ENCODE data around the gene PALLD. TPM values are rescaled to one million over a fixed set of nuclear protein-coding genes. Genes with fewer than 3 reads are reported as not detected.

Gene PALLD
- total RNA-seq, 5 donors from 2014 or later (not counting 1 experiment from before 2014, with no cell fraction given): 0.56 to 1.9 (median 0.93) TPM

DNA sequence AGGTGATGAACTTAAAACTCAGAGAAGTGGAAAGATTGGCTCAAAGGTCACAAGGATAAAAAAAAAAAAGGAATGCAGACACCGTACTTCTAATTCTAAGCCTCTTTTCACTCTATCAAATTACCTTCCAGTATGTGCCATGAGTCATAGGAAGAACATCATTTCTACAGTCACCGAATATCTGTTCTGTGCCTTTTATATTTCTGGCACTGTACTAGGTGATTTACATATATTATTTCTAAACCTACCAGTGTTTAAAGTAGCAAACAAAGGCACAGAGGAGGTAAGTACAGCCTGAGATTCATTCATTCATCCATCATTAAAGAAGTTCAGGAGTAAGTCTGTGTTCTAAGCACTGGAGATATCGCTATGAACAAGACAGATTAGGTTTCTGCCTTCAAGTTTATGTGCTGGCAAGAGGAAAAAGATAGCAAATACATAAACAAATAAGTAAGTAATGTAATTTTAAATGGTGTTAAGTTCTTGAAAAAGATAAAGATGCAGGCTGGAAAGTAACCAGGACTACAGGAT is 65.3 kb downstream of the PALLD start:
- Histone ChIP-seq H3K36me3 (ENCODE audit: control insufficient read depth in 2 of 2, extremely low read depth in 1 of 2, insufficient read depth in 1 of 2, low read length in 1 of 2) (no peaks in the 10 kb centered on the region), H3K27me3 (replicated peaks in 1 of 2; ENCODE audit: control insufficient read depth in 2 of 2, extremely low read depth in 1 of 2, insufficient read depth in 2 of 2, low read length in 1 of 2) (peaks cover 0 to 8% of the 10 kb centered on the region in 2 experiments), H3K4me3 (ENCODE audit: control insufficient read depth in 1 of 2, extremely low read depth in 1 of 2, low read length in 1 of 2) (no peak overlapping the region), H3K9me3 (no peaks in the 10 kb centered on the region), H3K27ac (ENCODE audit: low read length) (no peak overlapping the region), H3K4me1 (ENCODE audit: control insufficient read depth in 1 of 2, extremely low read depth in 1 of 2, insufficient read depth in 2 of 2, low read length in 2 of 2) (no peaks in the 10 kb centered on the region)
- H3K36me3 Mint-ChIP-seq: no peaks in the 10 kb centered on the region
- CTCF ChIA-PET: interaction anchor here in 1 of 2 donors (0.8 kb wide), 1 partner anchor 25 kb away, joined by 3 read pairs; no protein-coding TSS in a partner anchor
- no peak overlapping the region for H3K27ac Mint-ChIP-seq
- no peak overlapping the region for H3K4me3 Mint-ChIP-seq
- no peaks in the 10 kb centered on the region for H3K4me1 Mint-ChIP-seq
- WGBS (ENCODE audit: insufficient coverage): no CpG with 5 or more reads among the region's 3 CpGs
- peaks cover 8 to 23% of the 10 kb centered on the region in 2 donors for H3K27me3 Mint-ChIP-seq
- DNase-seq (no peak), ATAC-seq (replicated peaks in 1 of 4) (no peak)
- POLR2A ChIA-PET: no interaction called here
- no peaks in the 10 kb centered on the region for H3K9me3 Mint-ChIP-seq

DNA sequence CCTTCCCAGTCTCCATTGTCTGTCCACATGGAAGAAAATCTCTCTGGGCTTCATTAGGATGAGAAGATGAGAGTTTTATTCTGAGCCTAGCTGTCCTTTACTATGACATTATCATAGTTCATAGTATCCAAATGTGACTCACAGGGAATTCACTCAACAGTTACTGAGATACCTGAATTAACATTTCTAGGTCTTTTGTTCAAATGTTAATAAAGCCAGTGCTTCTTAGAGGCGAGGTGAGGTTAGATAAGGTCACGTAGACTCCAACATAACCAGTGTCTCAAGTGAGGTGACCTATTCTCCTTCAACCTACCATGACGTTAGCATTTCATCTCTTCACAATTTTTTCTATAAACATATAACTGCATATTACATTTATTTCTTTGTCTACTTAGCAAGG is 67.2 kb downstream of the PALLD start:
- no peak overlapping the region for H3K27ac Mint-ChIP-seq
- peaks cover 0 to 8% of the 10 kb centered on the region in 2 donors for H3K27me3 Mint-ChIP-seq
- no peaks in the 10 kb centered on the region for H3K36me3 Mint-ChIP-seq
- Histone ChIP-seq H3K9me3 (no peaks in the 10 kb centered on the region), H3K4me1 (ENCODE audit: control insufficient read depth in 1 of 2, extremely low read depth in 1 of 2, insufficient read depth in 2 of 2, low read length in 2 of 2) (no peaks in the 10 kb centered on the region), H3K4me3 (ENCODE audit: control insufficient read depth in 1 of 2, extremely low read depth in 1 of 2, low read length in 1 of 2) (no peak overlapping the region), H3K36me3 (ENCODE audit: control insufficient read depth in 2 of 2, extremely low read depth in 1 of 2, insufficient read depth in 1 of 2, low read length in 1 of 2) (no peaks in the 10 kb centered on the region), H3K27ac (ENCODE audit: low read length) (no peak overlapping the region), H3K27me3 (replicated peaks in 1 of 2; ENCODE audit: control insufficient read depth in 2 of 2, extremely low read depth in 1 of 2, insufficient read depth in 2 of 2, low read length in 1 of 2) (peaks cover 0 to 3% of the 10 kb centered on the region in 2 experiments)
- no peak overlapping the region for H3K4me3 Mint-ChIP-seq
- no peaks in the 10 kb centered on the region for H3K9me3 Mint-ChIP-seq
- ATAC-seq (replicated peaks in 1 of 4) (no peak), DNase-seq (no peak)
- POLR2A ChIA-PET: no interaction called here
- no CpG with 5 or more reads among the region's 3 CpGs for WGBS (ENCODE audit: insufficient coverage)
- H3K4me1 Mint-ChIP-seq: no peaks in the 10 kb centered on the region
- CTCF ChIA-PET: no interaction called here

DNA sequence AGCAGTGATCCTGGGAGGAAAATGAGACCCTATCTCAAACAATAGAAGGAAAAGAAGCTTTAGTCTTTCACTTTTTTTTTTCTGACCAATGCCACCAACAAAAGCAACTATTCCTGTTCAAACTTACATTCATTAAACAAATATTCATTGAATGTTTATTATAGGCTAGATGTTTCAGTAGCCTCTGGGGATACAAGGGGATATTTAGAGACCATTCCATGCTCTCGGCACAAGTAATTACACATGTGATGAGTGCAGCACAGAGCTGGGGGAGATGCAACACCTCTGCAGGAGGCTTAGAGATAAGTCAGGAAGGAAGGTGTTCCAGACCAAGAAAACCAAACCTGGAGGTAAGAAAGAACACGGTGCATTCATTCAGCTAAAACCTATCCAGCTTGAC is 68.3 kb downstream of the PALLD start:
- Mint-ChIP-seq H3K36me3 (no peaks in the 10 kb centered on the region), H3K4me3 (no peak overlapping the region), H3K4me1 (no peaks in the 10 kb centered on the region), H3K9me3 (no peaks in the 10 kb centered on the region), H3K27ac (no peak overlapping the region), H3K27me3 (peaks cover 0 to 6% of the 10 kb centered on the region in 2 donors)
- Histone ChIP-seq H3K27me3 (replicated peaks in 1 of 2; ENCODE audit: control insufficient read depth in 2 of 2, extremely low read depth in 1 of 2, insufficient read depth in 2 of 2, low read length in 1 of 2) (peaks cover 0 to 3% of the 10 kb centered on the region in 2 experiments), H3K27ac (ENCODE audit: low read length) (no peak overlapping the region), H3K4me1 (ENCODE audit: control insufficient read depth in 1 of 2, extremely low read depth in 1 of 2, insufficient read depth in 2 of 2, low read length in 2 of 2) (no peaks in the 10 kb centered on the region), H3K4me3 (ENCODE audit: control insufficient read depth in 1 of 2, extremely low read depth in 1 of 2, low read length in 1 of 2) (no peak overlapping the region), H3K36me3 (ENCODE audit: control insufficient read depth in 2 of 2, extremely low read depth in 1 of 2, insufficient read depth in 1 of 2, low read length in 1 of 2) (no peaks in the 10 kb centered on the region), H3K9me3 (no peaks in the 10 kb centered on the region)
- ChIA-PET POLR2A (interaction anchor here in 1 of 2 donors (0.7 kb wide), 1 partner anchor 8 kb away, joined by 6 read pairs; no protein-coding TSS in a partner anchor), CTCF (no interaction called here)
- no peak for DNase-seq
- no peak for ATAC-seq (replicated peaks in 1 of 4)
- WGBS (ENCODE audit: insufficient coverage): 100% methylated on average over 2 of the region's 2 CpGs

DNA sequence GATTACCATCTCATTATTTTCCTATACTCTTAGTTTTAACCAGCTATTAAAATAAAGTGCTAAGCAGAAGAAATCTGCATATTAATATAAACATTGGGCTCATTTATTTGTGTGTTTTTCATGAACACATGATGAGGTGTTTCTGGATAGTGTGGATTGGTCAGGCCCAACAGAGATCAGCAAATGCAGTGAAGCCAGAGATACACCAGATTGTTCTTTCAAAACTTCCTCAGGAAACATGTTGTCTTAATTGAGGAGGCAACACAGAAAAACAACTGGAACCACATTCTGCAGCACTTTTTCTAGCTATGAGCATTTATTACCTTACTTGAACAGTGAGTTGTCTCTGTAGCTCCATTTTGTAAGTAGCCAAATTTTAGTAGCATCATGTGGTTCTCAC is 69.9 kb downstream of the PALLD start:
- Mint-ChIP-seq H3K27me3 (peaks cover 0 to 8% of the 10 kb centered on the region in 2 donors), H3K9me3 (no peaks in the 10 kb centered on the region), H3K36me3 (no peaks in the 10 kb centered on the region), H3K4me1 (no peaks in the 10 kb centered on the region), H3K27ac (no peak overlapping the region), H3K4me3 (no peak overlapping the region)
- Histone ChIP-seq H3K36me3 (ENCODE audit: control insufficient read depth in 2 of 2, extremely low read depth in 1 of 2, insufficient read depth in 1 of 2, low read length in 1 of 2) (no peaks in the 10 kb centered on the region), H3K9me3 (no peaks in the 10 kb centered on the region), H3K27me3 (replicated peaks in 1 of 2; ENCODE audit: control insufficient read depth in 2 of 2, extremely low read depth in 1 of 2, insufficient read depth in 2 of 2, low read length in 1 of 2) (peaks cover 0 to 3% of the 10 kb centered on the region in 2 experiments), H3K4me1 (ENCODE audit: control insufficient read depth in 1 of 2, extremely low read depth in 1 of 2, insufficient read depth in 2 of 2, low read length in 2 of 2) (no peaks in the 10 kb centered on the region), H3K27ac (ENCODE audit: low read length) (no peak overlapping the region), H3K4me3 (ENCODE audit: control insufficient read depth in 1 of 2, extremely low read depth in 1 of 2, low read length in 1 of 2) (no peak overlapping the region)
- no peak for ATAC-seq (replicated peaks in 1 of 4)
- DNase-seq: no peak
- POLR2A ChIA-PET: no interaction called here
- CTCF ChIA-PET: no interaction called here

DNA sequence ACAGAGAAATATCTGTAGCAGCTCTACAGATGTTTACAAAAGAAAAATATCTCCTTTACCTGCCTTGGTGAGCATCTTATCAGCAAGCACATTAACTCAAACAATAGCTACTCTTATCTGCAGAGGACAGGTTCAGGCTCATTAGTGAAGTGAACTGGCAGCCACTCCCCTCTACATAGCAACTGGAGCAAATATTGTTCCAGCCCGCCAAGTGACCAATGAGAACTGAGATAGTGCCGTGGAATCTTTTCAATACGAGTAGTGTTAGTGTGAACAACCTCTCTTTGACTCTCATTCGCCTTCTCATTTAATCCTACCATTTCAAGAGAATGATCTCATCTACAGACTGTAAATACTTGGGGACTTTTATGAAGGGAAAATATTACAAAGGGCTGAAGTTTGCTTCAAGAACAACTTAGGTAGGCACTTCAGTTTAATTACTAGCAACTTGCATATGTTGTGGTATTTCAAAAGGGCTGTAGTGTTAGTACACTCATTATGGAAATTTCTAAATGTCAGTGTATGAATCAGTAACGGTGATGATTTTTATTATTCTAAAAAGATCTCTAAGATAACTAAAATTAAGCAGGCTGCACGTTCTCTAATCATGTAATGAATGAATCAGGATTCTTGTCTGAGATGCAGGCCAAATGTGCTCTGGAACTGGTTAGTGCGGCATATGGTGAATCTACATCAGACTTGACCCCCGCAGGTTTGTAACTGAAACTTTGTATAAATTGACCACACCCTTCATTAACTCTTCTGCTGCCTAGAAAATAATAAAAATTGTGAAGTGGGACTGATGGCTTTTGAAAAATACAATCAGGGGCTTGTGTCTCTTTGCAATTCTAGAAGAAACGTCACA is 72.4 kb downstream of the PALLD start:
- POLR2A ChIA-PET: no interaction called here
- H3K27me3 Mint-ChIP-seq: peaks cover 0 to 8% of the 10 kb centered on the region in 2 donors
- no peak for ATAC-seq (replicated peaks in 1 of 4)

DNA sequence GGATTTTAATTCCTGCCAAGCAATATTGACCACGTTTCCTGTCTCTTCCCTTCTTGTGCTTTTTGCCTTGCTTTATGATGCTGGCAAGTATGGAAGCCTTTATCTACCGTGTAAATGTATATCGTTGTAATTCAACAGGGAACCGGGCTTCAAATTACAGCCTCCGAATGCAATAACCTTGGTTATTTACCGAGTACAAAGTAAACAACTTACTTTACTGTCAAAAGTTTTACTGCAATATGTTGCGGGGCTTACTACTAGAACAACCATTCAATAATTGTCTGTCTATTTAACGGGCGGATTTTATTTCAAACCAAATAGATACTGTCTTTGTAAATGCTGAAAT is 73.1 kb downstream of the PALLD start:
- H3K9me3 Mint-ChIP-seq: no peaks in the 10 kb centered on the region
- H3K4me3 Mint-ChIP-seq: no peak overlapping the region
- WGBS (ENCODE audit: insufficient coverage): no CpG with 5 or more reads among the region's 9 CpGs
- Histone ChIP-seq H3K9me3 (no peaks in the 10 kb centered on the region), H3K4me3 (ENCODE audit: control insufficient read depth in 1 of 2, extremely low read depth in 1 of 2, low read length in 1 of 2) (no peak overlapping the region), H3K36me3 (ENCODE audit: control insufficient read depth in 2 of 2, extremely low read depth in 1 of 2, insufficient read depth in 1 of 2, low read length in 1 of 2) (no peaks in the 10 kb centered on the region), H3K27ac (ENCODE audit: low read length) (no peak overlapping the region), H3K27me3 (replicated peaks in 1 of 2; ENCODE audit: control insufficient read depth in 2 of 2, extremely low read depth in 1 of 2, insufficient read depth in 2 of 2, low read length in 1 of 2) (peaks cover 0 to 3% of the 10 kb centered on the region in 2 experiments), H3K4me1 (ENCODE audit: control insufficient read depth in 1 of 2, extremely low read depth in 1 of 2, insufficient read depth in 2 of 2, low read length in 2 of 2) (no peaks in the 10 kb centered on the region)
- no peaks in the 10 kb centered on the region for H3K4me1 Mint-ChIP-seq
- H3K36me3 Mint-ChIP-seq: no peaks in the 10 kb centered on the region
- peaks cover 0 to 7% of the 10 kb centered on the region in 2 donors for H3K27me3 Mint-ChIP-seq
- DNase-seq: no peak
- ATAC-seq (replicated peaks in 1 of 4): no peak
- no peak overlapping the region for H3K27ac Mint-ChIP-seq
- CTCF ChIA-PET: no interaction called here
- POLR2A ChIA-PET: no interaction called here

More for the DNA sequence above, 72.4 kb downstream of the PALLD start:
- Mint-ChIP-seq H3K4me1 (no peaks in the 10 kb centered on the region), H3K9me3 (no peaks in the 10 kb centered on the region), H3K4me3 (no peak overlapping the region), H3K27ac (no peak overlapping the region), H3K36me3 (no peaks in the 10 kb centered on the region)
- no peaks in the 10 kb centered on the region for H3K36me3 ChIP-seq (ENCODE audit: control insufficient read depth in 2 of 2, extremely low read depth in 1 of 2, insufficient read depth in 1 of 2, low read length in 1 of 2)
- CTCF ChIA-PET: no interaction called here
- no peaks in the 10 kb centered on the region for H3K9me3 ChIP-seq
- no peak overlapping the region for H3K4me3 ChIP-seq (ENCODE audit: control insufficient read depth in 1 of 2, extremely low read depth in 1 of 2, low read length in 1 of 2)
- no peak for DNase-seq
- H3K27me3 ChIP-seq (replicated peaks in 1 of 2; ENCODE audit: control insufficient read depth in 2 of 2, extremely low read depth in 1 of 2, insufficient read depth in 2 of 2, low read length in 1 of 2): peaks cover 0 to 3% of the 10 kb centered on the region in 2 experiments
- H3K4me1 ChIP-seq (ENCODE audit: control insufficient read depth in 1 of 2, extremely low read depth in 1 of 2, insufficient read depth in 2 of 2, low read length in 2 of 2): no peaks in the 10 kb centered on the region
- no CpG with 5 or more reads among the region's 9 CpGs for WGBS (ENCODE audit: insufficient coverage)
- H3K27ac ChIP-seq (ENCODE audit: low read length): no peak overlapping the region
